Thyroid gland (tissue), 4 donors: Measurements from ENCODE around the gene ACTL6B. TPM values are rescaled to one million over a fixed set of nuclear protein-coding genes. Genes with fewer than 3 reads are reported as not detected.

Experiments
- DNase-seq, 2 donors: peaks; one replicate each; pipeline ENCODE4 v3.0.0-alpha.2; 2019
- H3K27ac ChIP-seq, 3 donors: fragments of 200-600 bp; sonication (generic); 1 replicate in 2 of 3; 2 replicates in 1 of 3; pipeline ENCODE4 v1.5.1; 2016 to 2019; ENCODE audit warnings: mild to moderate bottlenecking in 1 of 3, moderate library complexity in 1 of 3
- H3K27me3 ChIP-seq: fragments of 200-600 bp; sonication (generic); one replicate; pipeline ENCODE4 v1.5.1; 2019
- H3K36me3 ChIP-seq, 2 donors: fragments of 200-600 bp; sonication (generic); one replicate each; pipeline ENCODE4 v1.5.1; 2016 to 2019
- H3K4me1 ChIP-seq, 2 donors: fragments of 200-600 bp; sonication (generic); one replicate each; pipeline ENCODE4 v1.5.1; 2017 to 2019
- H3K4me3 ChIP-seq, 3 donors: fragments of 200-600 bp; sonication (generic); replicated peaks in 1 of 3; 1 replicate in 2 of 3; 2 replicates in 1 of 3; pipeline ENCODE4 v1.5.1; 2016; ENCODE audit warnings: mild to moderate bottlenecking in 1 of 3
- H3K9me3 ChIP-seq: fragments of 200-600 bp; sonication (generic); one replicate; pipeline ENCODE4 v1.5.1; 2017
- POLR2A ChIP-seq, 2 donors: fragments of 450-650 bp; IDR thresholded peaks; one replicate each; pipeline ENCODE4 v1.6.1; 2017; ENCODE audit warnings: antibody characterized with exemption in 2 of 2, mild to moderate bottlenecking in 2 of 2, moderate library complexity in 1 of 2
- WGBS, 2 donors: methylation state at CpG; one replicate each; pipeline ENCODE4 v1.1.5; 2017; 5-methylcytosine and 5-hydroxymethylcytosine counted together
- intact Hi-C: fragments of 100-400 bp; cut with DNase I; formaldehyde crosslinking; loops from one replicate; pipeline ENCODE4 v1.15.1; 2023
- total RNA-seq, 4 donors: library from RNA; depleted of rRNA; stranded (reverse); fragments of >200 nt; gene quantifications; one replicate each; pipeline ENCODE4 v1.2.3, GENCODE V29; 2016
- TF ChIP-seq, protein P1 (sequence below), 6 experiments: fragments of 200-600 bp in 3 of 6; fragments of 450-650 bp in 3 of 6; sonication (generic) in 3 of 6; IDR thresholded peaks; one replicate each; pipeline ENCODE4 v1.5.1; 2016 to 2019; ENCODE audit warnings: antibody characterized with exemption in 6 of 6, mild to moderate bottlenecking in 2 of 6, inconsistent platforms in 1 of 6, moderate library complexity in 1 of 6

The ACTL6B gene
- total RNA-seq, 4 donors from 2014 or later, result 0.93 TPM; not detected in 3

DNA sequence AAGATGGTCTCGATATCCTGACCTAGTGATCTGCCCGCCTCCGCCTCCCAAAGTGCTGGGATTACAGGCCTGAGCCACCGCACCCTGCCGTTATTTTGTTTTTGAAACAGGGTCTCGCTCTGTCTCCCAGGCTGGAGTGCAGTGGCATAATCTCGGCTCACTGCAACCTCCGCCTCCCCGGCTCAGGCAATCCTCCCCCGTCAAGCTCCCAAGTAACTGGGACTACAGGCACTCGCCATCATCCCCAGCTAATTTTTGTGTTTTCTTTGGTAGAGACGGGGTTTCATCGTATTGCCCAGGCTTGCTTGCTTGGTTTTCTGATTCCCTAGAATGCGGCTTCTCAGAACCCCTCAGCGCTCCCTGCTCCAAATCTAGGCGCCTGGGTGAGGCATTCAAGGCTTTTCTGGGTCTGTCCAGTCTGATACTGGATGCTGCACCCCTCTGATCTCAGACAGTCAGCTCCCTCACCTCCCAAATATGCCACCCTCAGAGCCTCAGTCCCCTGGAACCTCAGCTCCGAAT, 16.2 kb downstream of the ACTL6B start:
- TF ChIP-seq, protein P1, sequence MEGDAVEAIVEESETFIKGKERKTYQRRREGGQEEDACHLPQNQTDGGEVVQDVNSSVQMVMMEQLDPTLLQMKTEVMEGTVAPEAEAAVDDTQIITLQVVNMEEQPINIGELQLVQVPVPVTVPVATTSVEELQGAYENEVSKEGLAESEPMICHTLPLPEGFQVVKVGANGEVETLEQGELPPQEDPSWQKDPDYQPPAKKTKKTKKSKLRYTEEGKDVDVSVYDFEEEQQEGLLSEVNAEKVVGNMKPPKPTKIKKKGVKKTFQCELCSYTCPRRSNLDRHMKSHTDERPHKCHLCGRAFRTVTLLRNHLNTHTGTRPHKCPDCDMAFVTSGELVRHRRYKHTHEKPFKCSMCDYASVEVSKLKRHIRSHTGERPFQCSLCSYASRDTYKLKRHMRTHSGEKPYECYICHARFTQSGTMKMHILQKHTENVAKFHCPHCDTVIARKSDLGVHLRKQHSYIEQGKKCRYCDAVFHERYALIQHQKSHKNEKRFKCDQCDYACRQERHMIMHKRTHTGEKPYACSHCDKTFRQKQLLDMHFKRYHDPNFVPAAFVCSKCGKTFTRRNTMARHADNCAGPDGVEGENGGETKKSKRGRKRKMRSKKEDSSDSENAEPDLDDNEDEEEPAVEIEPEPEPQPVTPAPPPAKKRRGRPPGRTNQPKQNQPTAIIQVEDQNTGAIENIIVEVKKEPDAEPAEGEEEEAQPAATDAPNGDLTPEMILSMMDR (IDR thresholded peaks at IDR 0.05), result no peak
- no peak for TF ChIP-seq POLR2A (IDR thresholded peaks at IDR 0.05)

DNA sequence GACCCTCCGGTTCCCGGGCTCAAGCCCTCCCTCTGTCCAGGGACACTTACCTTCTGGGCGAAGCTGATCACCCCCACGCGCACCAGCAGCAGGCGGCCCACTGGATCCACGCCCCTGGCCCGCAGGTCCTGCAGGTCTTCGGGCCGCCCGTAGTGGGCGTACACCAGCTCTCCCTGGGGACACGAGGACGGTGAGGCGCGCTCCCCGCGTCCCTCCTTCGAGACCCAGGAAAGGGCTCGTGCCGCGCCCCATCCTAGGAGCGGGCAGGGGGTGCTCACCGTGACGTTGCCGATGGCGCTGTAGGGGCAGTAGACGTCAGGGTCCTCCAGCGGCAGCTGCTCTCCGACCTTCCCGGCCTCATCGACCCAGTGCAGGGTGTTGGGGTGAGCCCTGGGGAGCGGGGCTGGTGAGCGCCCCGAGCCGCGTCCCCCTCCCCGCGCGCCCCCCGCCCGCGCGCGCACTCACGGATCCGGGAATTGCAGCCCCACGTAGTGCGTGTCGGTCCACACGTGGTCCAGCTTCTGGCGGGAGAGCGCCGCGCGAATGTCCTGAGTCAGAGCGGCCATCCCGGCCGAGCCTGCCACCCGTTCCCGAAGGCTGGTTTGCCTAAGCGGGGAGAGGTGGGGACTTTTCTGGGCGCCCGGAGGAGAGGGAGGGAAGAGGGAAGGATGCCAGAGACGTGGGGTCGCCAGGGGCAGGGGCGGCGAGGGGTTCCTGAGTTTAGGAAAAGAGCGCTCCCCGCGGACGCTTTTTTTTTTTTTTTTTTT, 23.1 kb downstream of the ACTL6B start:
- H3K4me1 ChIP-seq, result peaks cover 6 to 8% of the 10 kb centered on the region in 2 donors
- intact Hi-C loops, result no loop called here
- H3K27me3 ChIP-seq, result peaks cover 7% of the 10 kb centered on the region
- no peak overlapping the region for H3K27ac ChIP-seq
- DNase-seq, result peak; percentile 23 to 29
- WGBS, 2 donors, result 5 to 8% methylated on average over 24 to 28 of the region's 72 CpGs
- TF ChIP-seq POLR2A (IDR thresholded peaks at IDR 0.05), result no peak
- TF ChIP-seq, protein P1 (IDR thresholded peaks at IDR 0.05), result peak in 1 of 6 experiments; percentile 22
- H3K4me3 ChIP-seq, result peak overlapping the region in 1 of 3 donors; percentile 36
- no peaks in the 10 kb centered on the region for H3K36me3 ChIP-seq
- no peaks in the 10 kb centered on the region for H3K9me3 ChIP-seq

More for the DNA sequence above, 16.2 kb downstream of the ACTL6B start:
- no peaks in the 10 kb centered on the region for H3K27me3 ChIP-seq
- H3K9me3 ChIP-seq, result no peaks in the 10 kb centered on the region
- no peak overlapping the region for H3K27ac ChIP-seq
- intact Hi-C loops, result no loop called here
- 76% methylated on average over 17 of the region's 17 CpGs for WGBS, 2 donors
- H3K36me3 ChIP-seq, result no peaks in the 10 kb centered on the region
- no peak overlapping the region for H3K4me3 ChIP-seq
- no peaks in the 10 kb centered on the region for H3K4me1 ChIP-seq
- no peak for DNase-seq

DNA sequence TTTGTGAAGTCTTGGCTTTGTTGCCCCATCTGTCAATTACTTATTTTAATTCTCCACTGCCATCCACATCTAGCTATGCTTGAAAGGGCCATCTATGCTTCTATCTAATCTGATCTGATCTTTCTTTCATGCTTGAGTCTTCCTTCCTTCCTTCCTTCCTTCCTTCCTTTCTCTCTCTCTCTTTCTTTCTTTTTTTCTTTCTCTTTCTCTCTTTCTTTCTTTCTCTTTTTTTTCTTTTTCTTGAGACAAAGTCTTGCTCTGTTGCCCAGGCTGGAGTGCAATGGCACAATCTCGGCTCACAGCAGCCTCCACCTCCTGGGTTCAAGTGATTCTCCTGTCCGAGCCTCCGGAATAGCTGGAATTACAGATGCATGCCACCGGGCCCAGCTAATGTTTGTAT, 26.2 kb downstream of the ACTL6B start:
- Histone ChIP-seq H3K27ac (no peak overlapping the region), H3K9me3 (no peaks in the 10 kb centered on the region)
- WGBS, 2 donors, result 91 to 96% methylated on average over 4 of the region's 4 CpGs

DNA sequence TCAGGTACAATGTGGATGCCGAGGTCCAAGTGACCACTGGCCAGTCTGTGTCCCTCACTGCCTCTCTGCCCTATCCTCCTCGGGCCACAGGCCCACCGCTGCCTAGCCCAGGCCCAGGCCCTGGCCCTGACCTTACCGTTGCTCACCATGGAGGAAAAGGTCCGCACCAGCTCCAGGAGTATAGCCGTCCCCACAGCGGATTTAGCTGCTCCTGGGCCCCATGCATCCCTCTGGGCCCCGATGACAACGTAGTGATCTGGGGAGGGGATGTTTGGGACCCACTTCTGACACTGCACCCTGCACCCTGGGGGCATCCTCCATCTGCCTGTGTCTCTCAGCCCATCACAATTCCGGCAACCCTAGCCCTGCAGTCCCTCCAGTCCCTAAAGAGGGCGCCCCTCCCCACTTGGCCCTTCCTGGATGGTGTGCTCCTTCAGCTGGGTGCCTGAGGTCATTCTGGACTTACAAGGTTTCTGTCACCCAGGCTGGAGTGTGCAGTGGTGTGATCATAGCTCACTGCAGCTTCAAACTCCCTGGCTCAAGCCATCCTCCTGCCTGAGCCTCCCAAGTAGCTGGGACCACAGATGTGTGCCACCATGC, 27.0 kb downstream of the ACTL6B start:
- no peak for DNase-seq
- Histone ChIP-seq H3K4me3 (no peak overlapping the region), H3K27me3 (peaks cover 7% of the 10 kb centered on the region), H3K27ac (no peak overlapping the region), H3K4me1 (peaks cover 6 to 17% of the 10 kb centered on the region in 2 donors), H3K36me3 (no peaks in the 10 kb centered on the region), H3K9me3 (no peaks in the 10 kb centered on the region)
- WGBS, 2 donors, result 73 to 87% methylated on average over 7 to 11 of the region's 11 CpGs
- TF ChIP-seq, protein P1 (IDR thresholded peaks at IDR 0.05), result peak in 1 of 6 experiments; percentile 6
- no peak for TF ChIP-seq POLR2A (IDR thresholded peaks at IDR 0.05)
- intact Hi-C loops, result no loop called here

More for the DNA sequence above, 26.2 kb downstream of the ACTL6B start:
- peaks cover 6 to 17% of the 10 kb centered on the region in 2 donors for H3K4me1 ChIP-seq
- TF ChIP-seq, protein P1 (IDR thresholded peaks at IDR 0.05), result no peak
- TF ChIP-seq POLR2A (IDR thresholded peaks at IDR 0.05), result no peak
- peaks cover 7% of the 10 kb centered on the region for H3K27me3 ChIP-seq
- H3K36me3 ChIP-seq, result no peaks in the 10 kb centered on the region
- intact Hi-C loops, result no loop called here
- DNase-seq, result no peak
- no peak overlapping the region for H3K4me3 ChIP-seq

- Histone ChIP-seq H3K27me3 (no peaks in the 10 kb centered on the region), H3K27ac (no peak overlapping the region), H3K4me3 (no peak overlapping the region), H3K4me1 (peaks cover 0 to 9% of the 10 kb centered on the region in 2 donors), H3K9me3 (no peaks in the 10 kb centered on the region), H3K36me3 (no peaks in the 10 kb centered on the region)
- WGBS, 2 donors, result 69 to 87% methylated on average over 18 to 20 of the region's 21 CpGs
- intact Hi-C loops, result no loop called here
- TF ChIP-seq POLR2A (IDR thresholded peaks at IDR 0.05), result no peak
- TF ChIP-seq, protein P1 (IDR thresholded peaks at IDR 0.05), result no peak
- no peak for DNase-seq
Measured at GRCh38 chr7:100627238-100627549, 29.1 kb downstream of the ACTL6B start.
